GM23338 (cell line): ENCODE measurements around the gene HPCA. TPM values are rescaled to one million over a fixed set of nuclear protein-coding genes. Genes with fewer than 3 reads are reported as not detected.
A peak's percentile ranks its signal among the peaks of the same experiment; 100 is the strongest.

Experiments
- ATAC-seq: fragments of 200-7000 bp; cut with Tn5 transposase; 3 replicates; pipeline ENCODE4 v1.9.1; 2020
- DNase-seq: peaks from one replicate; pipeline ENCODE4 v3.0.0-alpha.2; 2015; ENCODE audit warnings: low spot score
- H2AFZ ChIP-seq: fragments of 200-600 bp; sonication (generic); 2 replicates; pipeline ENCODE4 v1.8.0; 2016; ENCODE audit warnings: antibody characterized with exemption, mild to moderate bottlenecking, moderate library complexity
- H3F3A ChIP-seq: fragments of 200-600 bp; sonication (generic); replicated peaks from 2 replicates; pipeline ENCODE4 v1.8.0; 2017; ENCODE audit warnings: antibody characterized with exemption, mixed run types, low read depth
- H3K27ac ChIP-seq: fragments of 200-600 bp; sonication (generic); 2 replicates; pipeline ENCODE4 v1.6.1; 2016; ENCODE audit warnings: low read depth
- H3K27me3 ChIP-seq: fragments of 200-600 bp; sonication (generic); 2 replicates; pipeline ENCODE4 v1.8.0; 2016; ENCODE audit warnings: mild to moderate bottlenecking, mixed run types, moderate library complexity; ENCODE audit not compliant: insufficient read depth
- H3K36me3 ChIP-seq: fragments of 200-600 bp; sonication (generic); 2 replicates; pipeline ENCODE4 v1.8.0; 2016; ENCODE audit warnings: mild to moderate bottlenecking; ENCODE audit not compliant: insufficient read depth
- H3K4me1 ChIP-seq: fragments of 200-600 bp; sonication (generic); 2 replicates; pipeline ENCODE4 v1.8.0; 2016; ENCODE audit warnings: mild to moderate bottlenecking, moderate library complexity; ENCODE audit not compliant: insufficient read depth
- H3K4me2 ChIP-seq: fragments of 200-600 bp; sonication (generic); 2 replicates; pipeline ENCODE4 v1.7.1; 2017; ENCODE audit warnings: mixed run types
- H3K4me3 ChIP-seq: fragments of 200-600 bp; sonication (generic); 2 replicates; pipeline ENCODE4 v1.6.1; 2016; ENCODE audit warnings: mixed run types
- H3K79me2 ChIP-seq: fragments of 200-600 bp; sonication (generic); replicated peaks from 2 replicates; pipeline ENCODE4 v1.8.0; 2017; ENCODE audit warnings: mild to moderate bottlenecking; ENCODE audit not compliant: insufficient read depth
- H3K9me2 ChIP-seq: fragments of 200-600 bp; sonication (generic); 2 replicates; pipeline ENCODE4 v1.8.0; 2017; ENCODE audit not compliant: insufficient read depth
- H4K20me1 ChIP-seq: fragments of 200-600 bp; sonication (generic); replicated peaks from 2 replicates; pipeline ENCODE4 v1.8.0; 2017; ENCODE audit warnings: mild to moderate bottlenecking; ENCODE audit not compliant: insufficient read depth
- H3K27ac Mint-ChIP-seq: 2 replicates; pipeline ENCODE4 v1.8.0; 2020; ENCODE audit warnings: inconsistent platforms, mild to moderate bottlenecking, moderate library complexity, mixed read lengths
- H3K27me3 Mint-ChIP-seq: 3 replicates; pipeline ENCODE4 v1.8.0; 2022; ENCODE audit warnings: low read depth, mild to moderate bottlenecking, moderate library complexity, mixed read lengths, inconsistent platforms; ENCODE audit not compliant: insufficient read depth, poor library complexity
- H3K36me3 Mint-ChIP-seq: 3 replicates; pipeline ENCODE4 v1.8.0; 2021; ENCODE audit warnings: low read depth, mild to moderate bottlenecking, inconsistent platforms, moderate library complexity, mixed read lengths
- H3K4me1 Mint-ChIP-seq: 3 replicates; pipeline ENCODE4 v1.8.0; 2020; ENCODE audit warnings: mild to moderate bottlenecking, inconsistent platforms, mixed read lengths
- H3K4me3 Mint-ChIP-seq: 3 replicates; pipeline ENCODE4 v1.8.0; 2021; ENCODE audit warnings: moderate library complexity, mild to moderate bottlenecking, inconsistent platforms, mixed read lengths
- H3K9me3 Mint-ChIP-seq: 3 replicates; pipeline ENCODE4 v1.8.0; 2020; ENCODE audit warnings: moderate library complexity, mild to moderate bottlenecking, inconsistent platforms, mixed read lengths
- EZH2phosphoT487 ChIP-seq: fragments of 200-600 bp; sonication (generic); IDR thresholded peaks from one replicate; pipeline ENCODE4 v1.8.1; 2018; ENCODE audit warnings: antibody characterized with exemption; ENCODE audit not compliant: unreplicated experiment
- REST ChIP-seq: IDR thresholded peaks from one replicate; pipeline ENCODE4 v1.6.1; 2018; ENCODE audit warnings: antibody characterized with exemption; ENCODE audit not compliant: unreplicated experiment
- ZNF462 ChIP-seq: fragments of 250-450 bp; sonication (Bioruptor Pico); IDR thresholded peaks from 2 replicates; pipeline ENCODE4 v1.5.0; 2020; ENCODE audit warnings: mild to moderate bottlenecking, moderate library complexity
- polyA plus RNA-seq: library from polyadenylated mRNA; unstranded; fragments of >200 nt; fragmentation: Nextera tagmentation; extraction: Ambion mirVana; gene quantifications from 2 replicates; pipeline ENCODE4 v1.2.1, GENCODE V29; 2016
- total RNA-seq: library from RNA; depleted of rRNA; stranded (reverse); fragments of >200 nt; shearing (Covaris generic); gene quantifications from 2 replicates; pipeline ENCODE4 v1.2.3, GENCODE V29; 2014
- TF ChIP-seq, protein P1 (sequence below), 2 experiments: fragments of 200-600 bp in 1 of 2; sonication (generic) in 1 of 2; conservative IDR thresholded peaks; 2 replicates each; pipeline versions ENCODE4 v1.5.1 to v1.6.1; 2016 to 2017; ENCODE audit warnings: antibody characterized with exemption in 2 of 2, low read depth in 2 of 2, mild to moderate bottlenecking in 2 of 2, moderate library complexity in 1 of 2

Gene HPCA
- total and polyA plus RNA-seq, 2 experiments from 2014 or later: 0.35 to 0.82 TPM

DNA sequence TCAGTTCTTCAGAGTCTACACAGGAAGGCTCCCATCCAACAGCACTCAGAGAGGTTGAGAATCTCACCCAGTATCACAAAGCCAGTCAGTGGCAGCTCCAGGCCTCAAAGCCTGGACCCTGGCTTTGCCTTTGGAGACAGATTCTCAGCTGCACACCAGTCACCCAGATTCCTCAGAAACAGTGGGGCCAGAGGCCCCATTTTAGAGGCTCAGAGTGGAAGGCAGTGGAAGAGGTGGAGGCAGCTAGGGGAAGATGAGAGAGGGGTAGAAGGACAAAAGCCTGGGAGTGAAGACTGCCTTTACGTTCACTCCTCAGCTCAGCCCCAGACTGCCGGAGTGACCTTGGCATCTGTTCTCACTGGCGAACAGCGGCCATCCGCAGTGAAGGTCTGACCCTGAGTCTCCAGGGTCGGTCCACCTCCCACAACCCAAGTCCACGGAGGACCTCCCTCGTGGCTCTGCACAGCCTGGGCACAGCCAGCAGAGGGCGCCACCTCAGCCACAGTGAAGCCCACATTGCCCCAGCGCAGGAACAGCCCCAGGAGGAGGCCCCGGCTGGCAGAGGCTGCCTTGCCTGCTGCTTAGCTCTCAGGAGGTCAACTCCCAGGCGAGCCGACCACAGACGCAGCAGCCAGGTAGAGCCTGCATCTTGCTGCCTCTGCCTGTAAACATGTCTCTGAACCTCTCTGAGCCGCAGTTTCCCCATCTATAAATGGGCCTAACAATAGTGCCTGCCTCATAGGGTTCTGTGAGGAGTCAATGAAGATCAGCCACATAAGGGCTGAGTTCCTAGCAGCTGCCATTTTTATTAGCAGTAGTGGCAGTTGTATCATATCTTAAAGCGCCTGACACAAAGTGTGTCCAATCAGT is 9.7 kb upstream of the HPCA start:
- H3K4me1 ChIP-seq: peaks cover 21% of the 10 kb centered on the region
- H3K4me3 ChIP-seq: no peak overlapping the region
- DNase-seq (peak; percentile 72), ATAC-seq (peak; percentile 61)
- peaks cover 42% of the 10 kb centered on the region for H3K4me1 Mint-ChIP-seq
- no peaks in the 10 kb centered on the region for H3K36me3 Mint-ChIP-seq
- H3K9me3 Mint-ChIP-seq: no peaks in the 10 kb centered on the region
- peaks cover 7% of the 10 kb centered on the region for H3K27me3 ChIP-seq
- H3K27ac ChIP-seq: no peak overlapping the region
- H3K79me2 ChIP-seq: no peaks in the 10 kb centered on the region
- H2AFZ ChIP-seq: peak overlapping the region; percentile 78; the same call in 1 of the 2 replicates
- no peak for TF ChIP-seq EZH2phosphoT487
- TF ChIP-seq, protein P1, sequence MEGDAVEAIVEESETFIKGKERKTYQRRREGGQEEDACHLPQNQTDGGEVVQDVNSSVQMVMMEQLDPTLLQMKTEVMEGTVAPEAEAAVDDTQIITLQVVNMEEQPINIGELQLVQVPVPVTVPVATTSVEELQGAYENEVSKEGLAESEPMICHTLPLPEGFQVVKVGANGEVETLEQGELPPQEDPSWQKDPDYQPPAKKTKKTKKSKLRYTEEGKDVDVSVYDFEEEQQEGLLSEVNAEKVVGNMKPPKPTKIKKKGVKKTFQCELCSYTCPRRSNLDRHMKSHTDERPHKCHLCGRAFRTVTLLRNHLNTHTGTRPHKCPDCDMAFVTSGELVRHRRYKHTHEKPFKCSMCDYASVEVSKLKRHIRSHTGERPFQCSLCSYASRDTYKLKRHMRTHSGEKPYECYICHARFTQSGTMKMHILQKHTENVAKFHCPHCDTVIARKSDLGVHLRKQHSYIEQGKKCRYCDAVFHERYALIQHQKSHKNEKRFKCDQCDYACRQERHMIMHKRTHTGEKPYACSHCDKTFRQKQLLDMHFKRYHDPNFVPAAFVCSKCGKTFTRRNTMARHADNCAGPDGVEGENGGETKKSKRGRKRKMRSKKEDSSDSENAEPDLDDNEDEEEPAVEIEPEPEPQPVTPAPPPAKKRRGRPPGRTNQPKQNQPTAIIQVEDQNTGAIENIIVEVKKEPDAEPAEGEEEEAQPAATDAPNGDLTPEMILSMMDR (conservative IDR thresholded peaks at IDR 0.05; ENCODE audit: low read depth in 2 of 2): peak; percentile 94 to 99
- TF ChIP-seq REST: peak; percentile 42
- peaks cover 13% of the 10 kb centered on the region for H3K27me3 Mint-ChIP-seq
- no peaks in the 10 kb centered on the region for H3K36me3 ChIP-seq
- H3K27ac Mint-ChIP-seq: no peak overlapping the region
- no peaks in the 10 kb centered on the region for H4K20me1 ChIP-seq
- H3K9me2 ChIP-seq: no peaks in the 10 kb centered on the region
- peak overlapping the region; percentile 70; the same call in 1 of the 2 replicates for H3K4me2 ChIP-seq
- peak overlapping the region; percentile 38; the same call in 1 of the 3 replicates for H3K4me3 Mint-ChIP-seq
- peaks cover 4% of the 10 kb centered on the region; the same call in 1 of the 2 replicates for H3F3A ChIP-seq

- H3K27ac Mint-ChIP-seq: no peak overlapping the region
- no peaks in the 10 kb centered on the region for H3K79me2 ChIP-seq
- H3K36me3 ChIP-seq: no peaks in the 10 kb centered on the region
- no peak overlapping the region for H2AFZ ChIP-seq
- no peak overlapping the region for H3K4me2 ChIP-seq
- H3K9me3 Mint-ChIP-seq: no peaks in the 10 kb centered on the region
- H4K20me1 ChIP-seq: no peaks in the 10 kb centered on the region
- peaks cover 5% of the 10 kb centered on the region for H3K27me3 Mint-ChIP-seq
- DNase-seq: no peak
- peaks cover 19% of the 10 kb centered on the region for H3K4me1 ChIP-seq
- peaks cover 38% of the 10 kb centered on the region for H3K4me1 Mint-ChIP-seq
- no peaks in the 10 kb centered on the region for H3K9me2 ChIP-seq
- no peak overlapping the region for H3K4me3 Mint-ChIP-seq
- ATAC-seq: no peak
- H3F3A ChIP-seq: no peaks in the 10 kb centered on the region
- no peaks in the 10 kb centered on the region for H3K27me3 ChIP-seq
- H3K27ac ChIP-seq: no peak overlapping the region
- no peak overlapping the region for H3K4me3 ChIP-seq
- H3K36me3 Mint-ChIP-seq: no peaks in the 10 kb centered on the region
- TF ChIP-seq ZNF462 (CRISPR knock-in tag): no peak
These were observed 8.8 kb upstream of the HPCA start for GRCh38 chr1:32877211-32878110.
